Activated naive CD4-positive, alpha-beta T cell treated with Interleukin-2 at 50 U/mL for 16 hours (primary cell): ENCODE data around the gene SERPINH1.

ENCODE experiments used
- DNase-seq: peaks from one replicate; pipeline ENCODE4 v3.0.0-alpha.2; 2020

Gene SERPINH1

GRCh38 chr11:75602951-75603350 lies 40.9 kb downstream of the SERPINH1 start:
- no peak for DNase-seq

GRCh38 chr11:75603791-75604736 lies 42.0 kb downstream of the SERPINH1 start:
- no peak for DNase-seq

- no peak for DNase-seq
Measured at GRCh38 chr11:75606099-75606498, 44.0 kb downstream of the SERPINH1 start.

GRCh38 chr11:75611823-75612222 lies 49.8 kb downstream of the SERPINH1 start:
- DNase-seq, result no peak

GRCh38 chr11:75615751-75616150 lies 53.7 kb downstream of the SERPINH1 start:
- DNase-seq, result no peak

- DNase-seq, result no peak
Measured at GRCh38 chr11:75616281-75616680, 54.2 kb downstream of the SERPINH1 start.
